ENCODE results near the gene LPAR3. TPM values are rescaled to one million over a fixed set of nuclear protein-coding genes. Genes with fewer than 3 reads are reported as not detected.

Gene LPAR3
- total RNA-seq, 1 donor from 2014 or later = not detected

GRCh38 chr1:84842748-84843231, 50.2 kb downstream of the LPAR3 start:
- intact Hi-C loops (cut with DNase I) = no loop called here
- Histone ChIP-seq H3K9me3 (no peaks in the 10 kb centered on the region), H3K4me3 (no peak overlapping the region), H3K4me1 (no peaks in the 10 kb centered on the region), H3K36me3 (no peaks in the 10 kb centered on the region), H3K27ac (no peak overlapping the region), H3K27me3 (no peaks in the 10 kb centered on the region)
- no peak for TF ChIP-seq CTCF (IDR thresholded peaks at IDR 0.05)
- no peak for DNase-seq (ENCODE audit: low spot score in 2 of 2)

- H3K4me3 ChIP-seq = no peak overlapping the region
- H3K4me1 ChIP-seq = no peaks in the 10 kb centered on the region
- TF ChIP-seq CTCF (IDR thresholded peaks at IDR 0.05) = no peak
- H3K27me3 ChIP-seq = no peaks in the 10 kb centered on the region
- H3K27ac ChIP-seq = no peak overlapping the region
- DNase-seq (ENCODE audit: low spot score in 2 of 2) = no peak
- H3K9me3 ChIP-seq = no peaks in the 10 kb centered on the region
- intact Hi-C loops (cut with DNase I) = no loop called here
- H3K36me3 ChIP-seq = no peaks in the 10 kb centered on the region
Observed at GRCh38 chr1:84841971-84842370, 51.0 kb downstream of the LPAR3 start.

GRCh38 chr1:84840346-84840745, 52.7 kb downstream of the LPAR3 start:
- Histone ChIP-seq H3K9me3 (no peaks in the 10 kb centered on the region), H3K27me3 (no peaks in the 10 kb centered on the region), H3K27ac (no peak overlapping the region), H3K4me1 (no peaks in the 10 kb centered on the region), H3K4me3 (no peak overlapping the region), H3K36me3 (no peaks in the 10 kb centered on the region)
- TF ChIP-seq CTCF (IDR thresholded peaks at IDR 0.05) = no peak
- no peak for DNase-seq (ENCODE audit: low spot score in 2 of 2)
- intact Hi-C loops (cut with DNase I) = no loop called here

- Histone ChIP-seq H3K36me3 (no peaks in the 10 kb centered on the region), H3K9me3 (no peaks in the 10 kb centered on the region), H3K4me1 (peaks cover 0 to 3% of the 10 kb centered on the region in 2 donors), H3K27me3 (no peaks in the 10 kb centered on the region), H3K27ac (no peak overlapping the region), H3K4me3 (no peak overlapping the region)
- TF ChIP-seq CTCF (IDR thresholded peaks at IDR 0.05) = no peak
- DNase-seq (ENCODE audit: low spot score in 2 of 2) = no peak
- intact Hi-C loops (cut with DNase I) = no loop called here
Observed at GRCh38 chr1:84839544-84839943, 53.5 kb downstream of the LPAR3 start.

GRCh38 chr1:84836145-84836544, 56.9 kb downstream of the LPAR3 start:
- no peaks in the 10 kb centered on the region for H3K36me3 ChIP-seq
- no peaks in the 10 kb centered on the region for H3K9me3 ChIP-seq
- no peak overlapping the region for H3K27ac ChIP-seq
- DNase-seq (ENCODE audit: low spot score in 2 of 2) = no peak
- no peak overlapping the region for H3K4me3 ChIP-seq
- intact Hi-C loops (cut with DNase I) = no loop called here
- peaks cover 0 to 3% of the 10 kb centered on the region in 2 donors for H3K4me1 ChIP-seq
- no peak for TF ChIP-seq CTCF (IDR thresholded peaks at IDR 0.05)
- H3K27me3 ChIP-seq = no peaks in the 10 kb centered on the region

- Histone ChIP-seq H3K9me3 (no peaks in the 10 kb centered on the region), H3K27me3 (no peaks in the 10 kb centered on the region), H3K36me3 (no peaks in the 10 kb centered on the region), H3K4me1 (peaks cover 0 to 3% of the 10 kb centered on the region in 2 donors), H3K27ac (peak overlapping the region in 1 of 2 donors; percentile 27), H3K4me3 (no peak overlapping the region)
- intact Hi-C loops (cut with DNase I) = no loop called here
- no peak for TF ChIP-seq CTCF (IDR thresholded peaks at IDR 0.05)
- no peak for DNase-seq (ENCODE audit: low spot score in 2 of 2)
Observed at GRCh38 chr1:84835169-84835568, 57.8 kb downstream of the LPAR3 start.

Data from ascending aorta (tissue), 2 donors.